ENCODE results near the gene TRAM2. TPM values are rescaled to one million over a fixed set of nuclear protein-coding genes. Genes with fewer than 3 reads are reported as not detected.

The TRAM2 gene
- total and polyA plus RNA-seq, 9 of the 15 experiments (the other 6 are each of a cell fraction or from before 2014, with no cell fraction given), result 2.6 to 13.3 (median 8.9) TPM

DNA sequence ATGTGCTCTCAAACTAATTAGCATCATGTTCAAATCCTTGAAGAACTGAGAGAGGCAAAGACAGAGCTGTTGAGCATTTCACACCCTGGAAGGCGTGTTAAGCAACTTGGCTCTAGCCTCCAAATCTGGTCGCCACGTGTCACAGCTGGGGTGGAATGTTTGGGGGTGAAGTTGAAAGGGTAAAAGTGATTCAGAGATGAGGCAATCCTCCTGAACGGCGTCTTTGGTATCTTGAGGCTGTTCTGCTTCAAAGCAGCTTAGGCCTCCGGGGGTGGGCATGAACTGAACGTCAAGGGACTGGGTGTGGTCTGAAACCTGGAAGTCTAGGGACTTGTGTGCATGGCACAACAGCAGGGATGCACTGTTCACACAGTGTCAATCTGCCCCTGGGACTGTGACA, 62.3 kb downstream of the TRAM2 start:
- intact Hi-C loops (cut with micrococcal nuclease) (loop anchor here (10.0 kb wide), 1 partner anchor 230 kb away; the partner anchor contains the start of gene MCM3), in situ Hi-C loops (cut with MboI) (no loop called here)
- Histone ChIP-seq H3K4me2 (ENCODE audit: insufficient read depth, low read length) (no peak overlapping the region), H3K9me3 (replicated peaks; ENCODE audit: control insufficient read depth, insufficient read depth, low read depth, low read length) (no peaks in the 10 kb centered on the region), H3K27me3 (ENCODE audit: control insufficient read depth in 2 of 2, insufficient read depth in 2 of 2, low read length in 2 of 2) (no peaks in the 10 kb centered on the region), H4K20me1 (replicated peaks; ENCODE audit: control insufficient read depth, insufficient read depth, low read length) (no peaks in the 10 kb centered on the region), H2AFZ (ENCODE audit: low read depth, low read length) (no peak overlapping the region), H3K4me3 (no peak overlapping the region), H3K79me2 (ENCODE audit: control insufficient read depth, insufficient read depth, low read length) (peaks cover 3% of the 10 kb centered on the region; the same call in 1 of the 3 replicates), H3K9ac (ENCODE audit: insufficient read depth in 1 of 2, low read depth in 2 of 2, low read length in 2 of 2) (no peak overlapping the region), H3K36me3 (ENCODE audit: control insufficient read depth, insufficient read depth, low read length) (peaks cover 46% of the 10 kb centered on the region; the same call in 2 of the 3 replicates), H3K4me1 (replicated peaks in 1 of 2; ENCODE audit: control insufficient read depth in 2 of 2, insufficient read depth in 2 of 2, low read length in 2 of 2) (peaks cover 37 to 49% of the 10 kb centered on the region in 2 experiments), H3K9me1 (ENCODE audit: control insufficient read depth, insufficient read depth, low read length) (peaks cover 3% of the 10 kb centered on the region), H3K27ac (ENCODE audit: extremely low read depth, low read depth, low read length) (no peak overlapping the region)
- FAIRE-seq (no peak), ATAC-seq (no peak), DNase-seq (ENCODE audit: extremely low read depth in 1 of 4, low spot score in 3 of 4) (peak in 1 of 4 experiments; percentile 27)
- CTCF ChIA-PET (ENCODE audit: low intra/inter-chr PET ratio), result no interaction called here
- BruUV-seq (replicated peaks), result no TSS peak
- POLR2A ChIA-PET, result interaction anchor here (0.7 to 1.0 kb wide), 3 partner anchors 11 to 150 kb away, joined by 3 to 4 read pairs (median 3); no protein-coding TSS in a partner anchor
- 45% methylated on average over 7 of the region's 7 CpGs for WGBS (ENCODE audit: insufficient coverage, low coverage, missing lambda C conversion rate)
- TF ChIP-seq NR2C1 (IDR thresholded peaks at IDR 0.05), result no peak
- TF ChIP-seq NR2C1 (tag; IDR thresholded peaks at IDR 0.05), result peak; percentile 82
- TF ChIP-seq DDX20 (tag; IDR thresholded peaks at IDR 0.05; ENCODE audit: low read depth), result no peak
- TF ChIP-seq SRSF1 (IDR thresholded peaks at IDR 0.05; ENCODE audit: low read depth, low read length), result no peak
- TF ChIP-seq KAT8 (IDR thresholded peaks at IDR 0.05; ENCODE audit: low read depth), result no peak
- TF ChIP-seq, protein P1, sequence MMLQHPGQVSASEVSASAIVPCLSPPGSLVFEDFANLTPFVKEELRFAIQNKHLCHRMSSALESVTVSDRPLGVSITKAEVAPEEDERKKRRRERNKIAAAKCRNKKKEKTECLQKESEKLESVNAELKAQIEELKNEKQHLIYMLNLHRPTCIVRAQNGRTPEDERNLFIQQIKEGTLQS (IDR thresholded peaks at IDR 0.05), result peak; percentile 38; the same call in 1 of the 2 replicates
- TF ChIP-seq, protein P1 (CRISPR knock-in tag; conservative IDR thresholded peaks at IDR 0.05), result no peak
- TF ChIP-seq NFE2 (IDR thresholded peaks at IDR 0.05; ENCODE audit: low read depth), result no peak
- TF ChIP-seq, protein P2, sequence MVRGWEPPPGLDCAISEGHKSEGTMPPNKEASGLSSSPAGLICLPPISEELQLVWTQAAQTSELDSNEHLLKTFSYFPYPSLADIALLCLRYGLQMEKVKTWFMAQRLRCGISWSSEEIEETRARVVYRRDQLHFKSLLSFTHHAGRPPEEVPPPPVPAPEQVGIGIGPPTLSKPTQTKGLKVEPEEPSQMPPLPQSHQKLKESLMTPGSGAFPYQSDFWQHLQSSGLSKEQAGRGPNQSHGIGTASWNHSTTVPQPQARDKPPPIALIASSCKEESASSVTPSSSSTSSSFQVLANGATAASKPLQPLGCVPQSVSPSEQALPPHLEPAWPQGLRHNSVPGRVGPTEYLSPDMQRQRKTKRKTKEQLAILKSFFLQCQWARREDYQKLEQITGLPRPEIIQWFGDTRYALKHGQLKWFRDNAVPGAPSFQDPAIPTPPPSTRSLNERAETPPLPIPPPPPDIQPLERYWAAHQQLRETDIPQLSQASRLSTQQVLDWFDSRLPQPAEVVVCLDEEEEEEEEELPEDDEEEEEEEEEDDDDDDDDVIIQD (CRISPR knock-in tag; IDR thresholded peaks at IDR 0.05), result no peak
- TF ChIP-seq SMC3 (conservative IDR thresholded peaks at IDR 0.05; ENCODE audit: insufficient read depth, low read depth, low read length), result no peak
- TF ChIP-seq XRCC5 (IDR thresholded peaks at IDR 0.05; ENCODE audit: low read depth, low read length), result no peak
- TF ChIP-seq NFYB (IDR thresholded peaks at IDR 0.05; ENCODE audit: extremely low read depth, insufficient read length), result no peak
- TF ChIP-seq ZNF282 (CRISPR knock-in tag; IDR thresholded peaks at IDR 0.05), result no peak
- no peak for TF ChIP-seq FUS (optimal IDR thresholded peaks at IDR 0.05; ENCODE audit: low read depth, low read length)
- no peak for TF ChIP-seq ZFP36 (IDR thresholded peaks at IDR 0.05; ENCODE audit: low read depth, low read length, partially characterized antibody)
- no peak for TF ChIP-seq ZBTB17 (CRISPR knock-in tag; IDR thresholded peaks at IDR 0.05)
- TF ChIP-seq EGR1 (conservative IDR thresholded peaks at IDR 0.05), result peak; percentile 38; the same call in 1 of the 2 replicates
- no peak for TF ChIP-seq ZNF699 (CRISPR knock-in tag; IDR thresholded peaks at IDR 0.05; ENCODE audit: insufficient replicate concordance)
- TF ChIP-seq RFX5 (IDR thresholded peaks at IDR 0.05; ENCODE audit: low read depth, low read length), result no peak
- TF ChIP-seq, protein P3, sequence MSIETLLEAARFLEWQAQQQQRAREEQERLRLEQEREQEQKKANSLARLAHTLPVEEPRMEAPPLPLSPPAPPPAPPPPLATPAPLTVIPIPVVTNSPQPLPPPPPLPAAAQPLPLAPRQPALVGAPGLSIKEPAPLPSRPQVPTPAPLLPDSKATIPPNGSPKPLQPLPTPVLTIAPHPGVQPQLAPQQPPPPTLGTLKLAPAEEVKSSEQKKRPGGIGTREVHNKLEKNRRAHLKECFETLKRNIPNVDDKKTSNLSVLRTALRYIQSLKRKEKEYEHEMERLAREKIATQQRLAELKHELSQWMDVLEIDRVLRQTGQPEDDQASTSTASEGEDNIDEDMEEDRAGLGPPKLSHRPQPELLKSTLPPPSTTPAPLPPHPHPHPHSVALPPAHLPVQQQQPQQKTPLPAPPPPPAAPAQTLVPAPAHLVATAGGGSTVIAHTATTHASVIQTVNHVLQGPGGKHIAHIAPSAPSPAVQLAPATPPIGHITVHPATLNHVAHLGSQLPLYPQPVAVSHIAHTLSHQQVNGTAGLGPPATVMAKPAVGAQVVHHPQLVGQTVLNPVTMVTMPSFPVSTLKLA (conservative IDR thresholded peaks at IDR 0.05), result no peak
- no peak for TF ChIP-seq CAMTA2 (CRISPR knock-in tag; conservative IDR thresholded peaks at IDR 0.05)
- no peak for TF ChIP-seq ZNF445 (CRISPR knock-in tag; IDR thresholded peaks at IDR 0.05; ENCODE audit: low read depth)
